ENCODE data around the gene ELFN2.

The ELFN2 gene

GRCh38 chr22:37453696-37454095, 26.4 kb upstream of the ELFN2 start:
- no peak overlapping the region for H3K9ac ChIP-seq (ENCODE audit: low read depth, low read length)
- no peaks in the 10 kb centered on the region for H3K9me3 ChIP-seq (ENCODE audit: control insufficient read depth, insufficient read depth, low read length)
- no peaks in the 10 kb centered on the region for H3K36me3 ChIP-seq (ENCODE audit: control insufficient read depth, insufficient read depth, low read length)
- H3K27me3 ChIP-seq (ENCODE audit: control insufficient read depth, insufficient read depth, low read length) = no peaks in the 10 kb centered on the region
- no peaks in the 10 kb centered on the region for H3K4me1 ChIP-seq (ENCODE audit: control insufficient read depth, insufficient read depth, low read length)
- H3K4me3 ChIP-seq (ENCODE audit: low read depth, low read length) = no peak overlapping the region

- no peaks in the 10 kb centered on the region for H3K36me3 ChIP-seq (ENCODE audit: control insufficient read depth, insufficient read depth, low read length)
- no peaks in the 10 kb centered on the region for H3K9me3 ChIP-seq (ENCODE audit: control insufficient read depth, insufficient read depth, low read length)
- H3K27me3 ChIP-seq (ENCODE audit: control insufficient read depth, insufficient read depth, low read length) = no peaks in the 10 kb centered on the region
- no peak overlapping the region for H3K9ac ChIP-seq (ENCODE audit: low read depth, low read length)
- H3K4me3 ChIP-seq (ENCODE audit: low read depth, low read length) = no peak overlapping the region
- H3K4me1 ChIP-seq (ENCODE audit: control insufficient read depth, insufficient read depth, low read length) = no peaks in the 10 kb centered on the region
These were observed 23.9 kb upstream of the ELFN2 start for GRCh38 chr22:37451218-37451617.

- H3K27me3 ChIP-seq (ENCODE audit: control insufficient read depth, insufficient read depth, low read length) = no peaks in the 10 kb centered on the region
- no peaks in the 10 kb centered on the region for H3K4me1 ChIP-seq (ENCODE audit: control insufficient read depth, insufficient read depth, low read length)
These were observed 22.2 kb upstream of the ELFN2 start for GRCh38 chr22:37449331-37450001.

GRCh38 chr22:37448516-37449127, 21.3 kb upstream of the ELFN2 start:
- Histone ChIP-seq H3K9ac (ENCODE audit: low read depth, low read length) (no peak overlapping the region), H3K27me3 (ENCODE audit: control insufficient read depth, insufficient read depth, low read length) (no peaks in the 10 kb centered on the region)

More at GRCh38 chr22:37449331-37450001, 22.2 kb upstream of the ELFN2 start:
- no peak overlapping the region for H3K9ac ChIP-seq (ENCODE audit: low read depth, low read length)
- no peaks in the 10 kb centered on the region for H3K36me3 ChIP-seq (ENCODE audit: control insufficient read depth, insufficient read depth, low read length)
- H3K9me3 ChIP-seq (ENCODE audit: control insufficient read depth, insufficient read depth, low read length) = no peaks in the 10 kb centered on the region
- H3K4me3 ChIP-seq (ENCODE audit: low read depth, low read length) = no peak overlapping the region

GRCh38 chr22:37445501-37445900, 18.2 kb upstream of the ELFN2 start:
- H3K9ac ChIP-seq (ENCODE audit: low read depth, low read length) = no peak overlapping the region
- H3K4me3 ChIP-seq (ENCODE audit: low read depth, low read length) = no peak overlapping the region
- no peaks in the 10 kb centered on the region for H3K36me3 ChIP-seq (ENCODE audit: control insufficient read depth, insufficient read depth, low read length)
- no peaks in the 10 kb centered on the region for H3K9me3 ChIP-seq (ENCODE audit: control insufficient read depth, insufficient read depth, low read length)
- H3K27me3 ChIP-seq (ENCODE audit: control insufficient read depth, insufficient read depth, low read length) = no peaks in the 10 kb centered on the region
- no peaks in the 10 kb centered on the region for H3K4me1 ChIP-seq (ENCODE audit: control insufficient read depth, insufficient read depth, low read length)

More at GRCh38 chr22:37448516-37449127, 21.3 kb upstream of the ELFN2 start:
- Histone ChIP-seq H3K9me3 (ENCODE audit: control insufficient read depth, insufficient read depth, low read length) (no peaks in the 10 kb centered on the region), H3K4me3 (ENCODE audit: low read depth, low read length) (no peak overlapping the region), H3K36me3 (ENCODE audit: control insufficient read depth, insufficient read depth, low read length) (no peaks in the 10 kb centered on the region), H3K4me1 (ENCODE audit: control insufficient read depth, insufficient read depth, low read length) (no peaks in the 10 kb centered on the region)

GRCh38 chr22:37443977-37444376, 16.7 kb upstream of the ELFN2 start:
- Histone ChIP-seq H3K9ac (ENCODE audit: low read depth, low read length) (no peak overlapping the region), H3K9me3 (ENCODE audit: control insufficient read depth, insufficient read depth, low read length) (no peaks in the 10 kb centered on the region), H3K36me3 (ENCODE audit: control insufficient read depth, insufficient read depth, low read length) (no peaks in the 10 kb centered on the region), H3K27me3 (ENCODE audit: control insufficient read depth, insufficient read depth, low read length) (no peaks in the 10 kb centered on the region), H3K4me1 (ENCODE audit: control insufficient read depth, insufficient read depth, low read length) (no peaks in the 10 kb centered on the region), H3K4me3 (ENCODE audit: low read depth, low read length) (no peak overlapping the region)

GRCh38 chr22:37443086-37443485, 15.8 kb upstream of the ELFN2 start:
- no peaks in the 10 kb centered on the region for H3K4me1 ChIP-seq (ENCODE audit: control insufficient read depth, insufficient read depth, low read length)

GRCh38 chr22:37442537-37442936, 15.3 kb upstream of the ELFN2 start:
- Histone ChIP-seq H3K9me3 (ENCODE audit: control insufficient read depth, insufficient read depth, low read length) (no peaks in the 10 kb centered on the region), H3K9ac (ENCODE audit: low read depth, low read length) (no peak overlapping the region), H3K36me3 (ENCODE audit: control insufficient read depth, insufficient read depth, low read length) (no peaks in the 10 kb centered on the region), H3K4me3 (ENCODE audit: low read depth, low read length) (no peak overlapping the region), H3K27me3 (ENCODE audit: control insufficient read depth, insufficient read depth, low read length) (no peaks in the 10 kb centered on the region), H3K4me1 (ENCODE audit: control insufficient read depth, insufficient read depth, low read length) (no peaks in the 10 kb centered on the region)

More at GRCh38 chr22:37443086-37443485, 15.8 kb upstream of the ELFN2 start:
- Histone ChIP-seq H3K4me3 (ENCODE audit: low read depth, low read length) (no peak overlapping the region), H3K27me3 (ENCODE audit: control insufficient read depth, insufficient read depth, low read length) (no peaks in the 10 kb centered on the region), H3K9me3 (ENCODE audit: control insufficient read depth, insufficient read depth, low read length) (no peaks in the 10 kb centered on the region), H3K9ac (ENCODE audit: low read depth, low read length) (no peak overlapping the region), H3K36me3 (ENCODE audit: control insufficient read depth, insufficient read depth, low read length) (no peaks in the 10 kb centered on the region)

- Histone ChIP-seq H3K36me3 (ENCODE audit: control insufficient read depth, insufficient read depth, low read length) (no peaks in the 10 kb centered on the region), H3K4me1 (ENCODE audit: control insufficient read depth, insufficient read depth, low read length) (no peaks in the 10 kb centered on the region), H3K4me3 (ENCODE audit: low read depth, low read length) (no peak overlapping the region), H3K27me3 (ENCODE audit: control insufficient read depth, insufficient read depth, low read length) (no peaks in the 10 kb centered on the region), H3K9me3 (ENCODE audit: control insufficient read depth, insufficient read depth, low read length) (no peaks in the 10 kb centered on the region), H3K9ac (ENCODE audit: low read depth, low read length) (no peak overlapping the region)
These were observed 14.9 kb upstream of the ELFN2 start for GRCh38 chr22:37442135-37442534.

- Histone ChIP-seq H3K9ac (ENCODE audit: low read depth, low read length) (no peak overlapping the region), H3K4me3 (ENCODE audit: low read depth, low read length) (no peak overlapping the region)
These were observed 13.6 kb upstream of the ELFN2 start for GRCh38 chr22:37440875-37441274.

GRCh38 chr22:37439347-37439746, 12.1 kb upstream of the ELFN2 start:
- Histone ChIP-seq H3K9me3 (ENCODE audit: control insufficient read depth, insufficient read depth, low read length) (no peaks in the 10 kb centered on the region), H3K4me3 (ENCODE audit: low read depth, low read length) (no peak overlapping the region), H3K36me3 (ENCODE audit: control insufficient read depth, insufficient read depth, low read length) (no peaks in the 10 kb centered on the region), H3K4me1 (ENCODE audit: control insufficient read depth, insufficient read depth, low read length) (no peaks in the 10 kb centered on the region), H3K27me3 (ENCODE audit: control insufficient read depth, insufficient read depth, low read length) (no peaks in the 10 kb centered on the region), H3K9ac (ENCODE audit: low read depth, low read length) (no peak overlapping the region)

More at GRCh38 chr22:37440875-37441274, 13.6 kb upstream of the ELFN2 start:
- Histone ChIP-seq H3K36me3 (ENCODE audit: control insufficient read depth, insufficient read depth, low read length) (no peaks in the 10 kb centered on the region), H3K27me3 (ENCODE audit: control insufficient read depth, insufficient read depth, low read length) (no peaks in the 10 kb centered on the region), H3K9me3 (ENCODE audit: control insufficient read depth, insufficient read depth, low read length) (no peaks in the 10 kb centered on the region), H3K4me1 (ENCODE audit: control insufficient read depth, insufficient read depth, low read length) (no peaks in the 10 kb centered on the region)

- no peaks in the 10 kb centered on the region for H3K27me3 ChIP-seq (ENCODE audit: control insufficient read depth, insufficient read depth, low read length)
- H3K9ac ChIP-seq (ENCODE audit: low read depth, low read length) = no peak overlapping the region
- no peaks in the 10 kb centered on the region for H3K4me1 ChIP-seq (ENCODE audit: control insufficient read depth, insufficient read depth, low read length)
- H3K9me3 ChIP-seq (ENCODE audit: control insufficient read depth, insufficient read depth, low read length) = no peaks in the 10 kb centered on the region
- no peaks in the 10 kb centered on the region for H3K36me3 ChIP-seq (ENCODE audit: control insufficient read depth, insufficient read depth, low read length)
- no peak overlapping the region for H3K4me3 ChIP-seq (ENCODE audit: low read depth, low read length)
These were observed 8.8 kb upstream of the ELFN2 start for GRCh38 chr22:37435970-37436603.
